HEK293 (cell line): ENCODE results near the gene C19orf73.

Experiments used
- BCL6B ChIP-seq: fragments of 450-650 bp; formaldehyde crosslinking; IDR thresholded peaks from 2 replicates; pipeline ENCODE4 v1.5.1; 2017; ENCODE audit warnings: missing biosample characterization, missing genetic modification characterization
- EGR2 ChIP-seq: fragments of 450-650 bp; formaldehyde crosslinking; IDR thresholded peaks from 2 replicates; pipeline ENCODE4 v1.5.1; 2016; ENCODE audit warnings: low read depth, missing biosample characterization, missing genetic modification characterization
- HOXD13 ChIP-seq: sonication (generic); formaldehyde crosslinking; IDR thresholded peaks from 2 replicates; pipeline ENCODE4 v1.8.0; 2022; ENCODE audit warnings: missing genetic modification reagents, borderline replicate concordance
- KLF16 ChIP-seq: fragments of 450-650 bp; formaldehyde crosslinking; IDR thresholded peaks from 2 replicates; pipeline ENCODE4 v1.5.1; 2017; ENCODE audit warnings: missing biosample characterization, missing genetic modification characterization
- ZBTB10 ChIP-seq: fragments of 450-650 bp; formaldehyde crosslinking; IDR thresholded peaks from 2 replicates; pipeline ENCODE4 v1.5.1; 2016; ENCODE audit warnings: missing biosample characterization, missing genetic modification characterization
- ZBTB48 ChIP-seq: fragments of 450-650 bp; formaldehyde crosslinking; IDR thresholded peaks from 2 replicates; pipeline ENCODE4 v1.5.1; 2016; ENCODE audit warnings: missing biosample characterization, missing genetic modification characterization
- ZEB2 ChIP-seq: fragments of 450-650 bp; formaldehyde crosslinking; IDR thresholded peaks from 2 replicates; pipeline ENCODE4 v1.5.1; 2016; ENCODE audit warnings: missing biosample characterization, missing genetic modification characterization
- ZIC2 ChIP-seq: fragments of 450-650 bp; formaldehyde crosslinking; IDR thresholded peaks from 2 replicates; pipeline ENCODE4 v1.5.1; 2016; ENCODE audit warnings: missing biosample characterization, missing genetic modification characterization
- ZNF10 ChIP-seq: fragments of 450-650 bp; formaldehyde crosslinking; IDR thresholded peaks from 2 replicates; pipeline ENCODE4 v1.5.1; 2017; ENCODE audit warnings: missing biosample characterization, missing genetic modification characterization
- ZNF112 ChIP-seq: fragments of 450-650 bp; formaldehyde crosslinking; IDR thresholded peaks from 2 replicates; pipeline ENCODE4 v1.5.0; 2017; ENCODE audit warnings: missing biosample characterization, missing genetic modification characterization
- ZNF133 ChIP-seq: fragments of 450-650 bp; formaldehyde crosslinking; IDR thresholded peaks from 2 replicates; pipeline ENCODE4 v1.5.1; 2016; ENCODE audit warnings: missing biosample characterization, missing genetic modification characterization
- ZNF184 ChIP-seq: fragments of 450-650 bp; IDR thresholded peaks from 2 replicates; pipeline ENCODE4 v1.5.1; 2018; ENCODE audit warnings: missing biosample characterization, mild to moderate bottlenecking, missing genetic modification characterization
- ZNF211 ChIP-seq: fragments of 450-650 bp; formaldehyde crosslinking; IDR thresholded peaks from 2 replicates; pipeline ENCODE4 v1.5.1; 2016; ENCODE audit warnings: low read depth, missing biosample characterization, missing genetic modification characterization
- ZNF223 ChIP-seq: fragments of 450-650 bp; formaldehyde crosslinking; IDR thresholded peaks from 2 replicates; pipeline ENCODE4 v1.5.1; 2016; ENCODE audit warnings: missing biosample characterization, missing genetic modification characterization
- ZNF239 ChIP-seq: fragments of 450-650 bp; formaldehyde crosslinking; IDR thresholded peaks from 2 replicates; pipeline ENCODE4 v1.5.1; 2016; ENCODE audit warnings: missing biosample characterization, missing genetic modification characterization
- ZNF274 ChIP-seq, 2 experiments: fragments of 200-500 bp in 1 of 2; fragments of 450-650 bp in 1 of 2; sonication (Bioruptor generic) in 1 of 2; formaldehyde crosslinking in 1 of 2; IDR thresholded peaks; 2 replicates each; pipeline versions ENCODE4 v1.5.1 to v1.6.1; 2014 to 2016; ENCODE audit warnings: borderline replicate concordance in 1 of 2, inconsistent platforms in 1 of 2, low read length in 1 of 2, missing biosample characterization in 1 of 2, missing genetic modification characterization in 1 of 2
- ZNF350 ChIP-seq: fragments of 450-650 bp; formaldehyde crosslinking; IDR thresholded peaks from 2 replicates; pipeline ENCODE4 v1.5.0; 2017; ENCODE audit warnings: missing biosample characterization, mild to moderate bottlenecking, missing genetic modification characterization
- ZNF391 ChIP-seq: fragments of 450-650 bp; formaldehyde crosslinking; IDR thresholded peaks from 2 replicates; pipeline ENCODE4 v1.5.1; 2016; ENCODE audit warnings: low read depth, missing biosample characterization, missing genetic modification characterization, borderline replicate concordance
- ZNF394 ChIP-seq: fragments of 450-650 bp; formaldehyde crosslinking; IDR thresholded peaks from 2 replicates; pipeline ENCODE4 v1.5.1; 2016; ENCODE audit warnings: missing biosample characterization, missing genetic modification characterization, mild to moderate bottlenecking, moderate library complexity, borderline replicate concordance
- ZNF518A ChIP-seq: fragments of 450-650 bp; formaldehyde crosslinking; conservative IDR thresholded peaks from 2 replicates; pipeline ENCODE4 v1.5.1; 2016; ENCODE audit warnings: low read depth, missing biosample characterization, missing genetic modification characterization
- ZNF521 ChIP-seq: fragments of 450-650 bp; formaldehyde crosslinking; IDR thresholded peaks from 2 replicates; pipeline ENCODE4 v1.5.1; 2017; ENCODE audit warnings: missing biosample characterization, mild to moderate bottlenecking, missing genetic modification characterization
- ZNF600 ChIP-seq: fragments of 450-650 bp; formaldehyde crosslinking; IDR thresholded peaks from 2 replicates; pipeline ENCODE4 v1.5.1; 2016; ENCODE audit warnings: missing biosample characterization, missing genetic modification characterization
- ZNF629 ChIP-seq: fragments of 450-650 bp; formaldehyde crosslinking; IDR thresholded peaks from 2 replicates; pipeline ENCODE4 v1.5.1; 2017; ENCODE audit warnings: missing biosample characterization, missing genetic modification characterization
- ZNF654 ChIP-seq: fragments of 450-650 bp; formaldehyde crosslinking; IDR thresholded peaks from 2 replicates; pipeline ENCODE4 v1.5.1; 2016; ENCODE audit warnings: low read depth, missing biosample characterization, missing genetic modification characterization
- ZNF747 ChIP-seq: fragments of 450-650 bp; formaldehyde crosslinking; IDR thresholded peaks from 2 replicates; pipeline ENCODE4 v1.5.1; 2016; ENCODE audit warnings: missing biosample characterization, missing genetic modification characterization
- TF ChIP-seq, protein P1 (sequence below): fragments of 450-650 bp; formaldehyde crosslinking; IDR thresholded peaks from 2 replicates; pipeline ENCODE4 v1.5.1; 2016; ENCODE audit warnings: missing biosample characterization, missing genetic modification characterization
- TF ChIP-seq, protein P2 (sequence below): fragments of 450-650 bp; formaldehyde crosslinking; IDR thresholded peaks from 2 replicates; pipeline ENCODE4 v1.5.1; 2016; ENCODE audit warnings: missing biosample characterization, missing genetic modification characterization

The C19orf73 gene

DNA sequence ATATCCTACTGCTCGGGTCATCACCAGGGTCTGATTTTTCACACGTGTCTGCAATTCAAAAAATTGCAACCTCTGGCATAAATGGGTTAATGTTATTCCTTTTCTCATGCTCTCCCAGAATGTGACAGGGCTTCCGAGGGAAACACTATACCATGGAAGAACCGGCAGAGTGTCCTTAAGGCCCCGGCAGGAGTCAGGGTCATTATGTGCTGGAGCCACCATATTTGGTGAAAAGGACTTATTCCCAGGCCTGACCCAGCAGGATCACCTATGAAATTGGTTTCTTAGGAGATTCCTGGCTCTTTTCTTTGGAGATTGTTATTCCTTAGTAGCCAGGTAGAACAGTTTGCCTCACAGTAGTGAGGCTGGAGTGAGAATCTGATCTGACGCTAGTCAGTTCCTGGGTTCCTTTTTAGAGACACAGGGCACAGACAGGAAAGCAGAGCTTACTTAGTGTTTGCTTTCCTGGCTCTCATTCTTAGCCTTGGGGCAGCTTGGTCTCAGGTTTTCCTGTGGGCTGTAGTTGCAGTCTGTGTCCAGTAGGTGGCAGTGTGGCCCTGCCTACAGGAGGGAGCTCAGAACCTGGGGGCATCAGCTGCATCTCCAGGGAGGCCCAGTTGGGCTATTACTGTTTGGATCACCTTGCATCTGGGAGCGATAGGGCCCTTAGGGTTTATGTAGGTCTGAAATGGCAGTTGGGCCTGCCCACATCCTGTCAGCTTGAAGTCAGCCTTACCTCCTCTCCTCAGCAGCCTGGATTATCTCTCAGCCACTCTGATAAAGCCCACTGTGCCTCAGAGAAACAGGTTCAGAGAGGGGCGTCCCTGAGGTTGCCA is 21.3 kb downstream of the C19orf73 start (continued):
- TF ChIP-seq ZNF654 (tag by site-specific recombination) (peak; percentile 89), ZBTB10 (tag by site-specific recombination) (no peak), EGR2 (tag by site-specific recombination) (no peak), ZBTB48 (tag by site-specific recombination) (no peak), ZNF211 (tag by site-specific recombination) (no peak), ZNF133 (tag by site-specific recombination) (no peak), ZNF391 (tag by site-specific recombination) (no peak), ZEB2 (tag by site-specific recombination) (no peak), KLF16 (tag by site-specific recombination) (no peak), ZNF629 (tag by site-specific recombination) (no peak), ZNF274 (IDR thresholded peaks at IDR 0.05; ENCODE audit: low read length) (no peak), ZNF274 (tag by site-specific recombination; IDR thresholded peaks at IDR 0.05; ENCODE audit: borderline replicate concordance) (no peak), ZNF10 (tag by site-specific recombination) (no peak), ZNF112 (tag by site-specific recombination) (no peak), ZNF521 (no peak), ZNF518A (no peak), ZIC2 (tag by site-specific recombination) (0 out of 2 replicates have a peak, but pooled peaks have one; percentile 31), ZNF239 (tag by site-specific recombination) (no peak), ZNF600 (tag by site-specific recombination) (peak; percentile 78), ZNF350 (tag by site-specific recombination) (no peak), ZNF747 (tag by site-specific recombination) (no peak), ZNF184 (tag by site-specific recombination) (no peak), HOXD13 (CRISPR knock-in tag) (no peak), ZNF223 (tag by site-specific recombination) (no peak), ZNF394 (no peak), BCL6B (tag by site-specific recombination) (no peak)
- TF ChIP-seq, protein P1, sequence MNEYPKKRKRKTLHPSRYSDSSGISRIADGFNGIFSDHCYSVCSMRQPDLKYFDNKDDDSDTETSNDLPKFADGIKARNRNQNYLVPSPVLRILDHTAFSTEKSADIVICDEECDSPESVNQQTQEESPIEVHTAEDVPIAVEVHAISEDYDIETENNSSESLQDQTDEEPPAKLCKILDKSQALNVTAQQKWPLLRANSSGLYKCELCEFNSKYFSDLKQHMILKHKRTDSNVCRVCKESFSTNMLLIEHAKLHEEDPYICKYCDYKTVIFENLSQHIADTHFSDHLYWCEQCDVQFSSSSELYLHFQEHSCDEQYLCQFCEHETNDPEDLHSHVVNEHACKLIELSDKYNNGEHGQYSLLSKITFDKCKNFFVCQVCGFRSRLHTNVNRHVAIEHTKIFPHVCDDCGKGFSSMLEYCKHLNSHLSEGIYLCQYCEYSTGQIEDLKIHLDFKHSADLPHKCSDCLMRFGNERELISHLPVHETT (tag by site-specific recombination), result no peak
- TF ChIP-seq, protein P2, sequence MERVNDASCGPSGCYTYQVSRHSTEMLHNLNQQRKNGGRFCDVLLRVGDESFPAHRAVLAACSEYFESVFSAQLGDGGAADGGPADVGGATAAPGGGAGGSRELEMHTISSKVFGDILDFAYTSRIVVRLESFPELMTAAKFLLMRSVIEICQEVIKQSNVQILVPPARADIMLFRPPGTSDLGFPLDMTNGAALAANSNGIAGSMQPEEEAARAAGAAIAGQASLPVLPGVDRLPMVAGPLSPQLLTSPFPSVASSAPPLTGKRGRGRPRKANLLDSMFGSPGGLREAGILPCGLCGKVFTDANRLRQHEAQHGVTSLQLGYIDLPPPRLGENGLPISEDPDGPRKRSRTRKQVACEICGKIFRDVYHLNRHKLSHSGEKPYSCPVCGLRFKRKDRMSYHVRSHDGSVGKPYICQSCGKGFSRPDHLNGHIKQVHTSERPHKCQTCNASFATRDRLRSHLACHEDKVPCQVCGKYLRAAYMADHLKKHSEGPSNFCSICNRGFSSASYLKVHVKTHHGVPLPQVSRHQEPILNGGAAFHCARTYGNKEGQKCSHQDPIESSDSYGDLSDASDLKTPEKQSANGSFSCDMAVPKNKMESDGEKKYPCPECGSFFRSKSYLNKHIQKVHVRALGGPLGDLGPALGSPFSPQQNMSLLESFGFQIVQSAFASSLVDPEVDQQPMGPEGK (tag by site-specific recombination), result peak; percentile 58; the same call in 1 of the 2 replicates
